Measurements from ENCODE around the gene DCHS1.

DCHS1 gene

DNA sequence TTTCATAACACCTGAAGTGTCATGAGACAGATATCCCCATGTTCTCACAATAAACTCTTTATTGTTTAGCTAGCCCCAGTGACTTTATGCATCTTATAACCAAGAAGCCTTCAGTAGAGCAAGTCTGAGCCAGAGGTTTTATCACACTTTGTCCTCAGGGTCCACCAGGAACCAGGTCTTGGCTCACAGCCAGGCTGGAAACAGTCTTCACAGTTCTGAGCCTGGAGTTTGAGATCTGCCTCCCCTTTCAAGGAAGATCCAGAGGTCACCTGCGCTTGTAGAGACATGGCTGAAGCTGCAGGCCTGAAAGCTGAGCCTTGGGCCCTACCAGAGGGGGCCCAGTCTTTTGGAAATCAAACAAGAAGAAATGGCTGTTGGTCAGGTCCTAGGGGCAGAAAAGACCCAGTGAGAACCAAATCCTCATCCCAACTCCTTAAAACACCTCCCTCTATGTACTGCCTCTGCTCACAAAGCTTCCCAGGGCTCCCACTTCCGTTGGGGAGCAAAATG is 55.7 kb downstream of the DCHS1 start:
- no peak overlapping the region for H3K4me3 Mint-ChIP-seq
- peaks cover 14% of the 10 kb centered on the region for H3K4me1 Mint-ChIP-seq
- no peak overlapping the region for H3K27ac Mint-ChIP-seq
- no peaks in the 10 kb centered on the region for H3K9me3 Mint-ChIP-seq
- no peaks in the 10 kb centered on the region for H3K27me3 Mint-ChIP-seq
- DNase-seq (no peak), ATAC-seq (no peak)
- peaks cover 39% of the 10 kb centered on the region for H3K36me3 Mint-ChIP-seq (ENCODE audit: low read depth)

- Mint-ChIP-seq H3K27ac (peak overlapping the region; percentile 48), H3K4me3 (no peak overlapping the region), H3K4me1 (peaks cover 17% of the 10 kb centered on the region), H3K9me3 (no peaks in the 10 kb centered on the region), H3K27me3 (no peaks in the 10 kb centered on the region), H3K36me3 (ENCODE audit: low read depth) (peaks cover 43% of the 10 kb centered on the region)
- DNase-seq (no peak), ATAC-seq (no peak)
These were observed 56.2 kb downstream of the DCHS1 start for GRCh38 chr11:6599449-6599848.

DNA sequence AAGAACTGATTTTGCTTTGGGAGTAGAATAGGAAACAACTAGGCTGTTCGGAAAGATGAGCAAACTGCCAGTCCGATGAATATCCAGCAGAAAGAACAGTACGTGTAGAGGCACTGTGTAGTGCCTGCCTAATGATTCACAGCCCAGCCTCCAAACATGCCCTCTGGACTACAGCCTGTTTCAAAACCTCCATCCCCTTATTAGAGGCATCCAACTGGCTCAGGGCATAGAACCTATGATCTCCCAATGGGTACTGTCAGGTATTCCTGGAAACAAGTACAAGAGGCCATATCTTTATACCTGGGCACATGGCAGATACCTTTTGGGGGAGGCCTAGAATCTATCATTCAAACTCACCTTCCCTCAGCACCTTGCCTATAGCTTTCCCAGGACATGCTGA is 57.1 kb downstream of the DCHS1 start:
- Mint-ChIP-seq H3K4me3 (no peak overlapping the region), H3K27ac (no peak overlapping the region), H3K27me3 (no peaks in the 10 kb centered on the region), H3K36me3 (ENCODE audit: low read depth) (peaks cover 51% of the 10 kb centered on the region), H3K9me3 (no peaks in the 10 kb centered on the region), H3K4me1 (peaks cover 21% of the 10 kb centered on the region)
- DNase-seq (no peak), ATAC-seq (no peak)

GRCh38 chr11:6596239-6596877 is 59.3 kb downstream of the DCHS1 start:
- no peak for DNase-seq
- Mint-ChIP-seq H3K27me3 (no peaks in the 10 kb centered on the region), H3K27ac (no peak overlapping the region), H3K4me3 (no peak overlapping the region), H3K4me1 (peaks cover 13% of the 10 kb centered on the region), H3K9me3 (no peaks in the 10 kb centered on the region), H3K36me3 (ENCODE audit: low read depth) (peaks cover 61% of the 10 kb centered on the region)
- no peak for ATAC-seq

DNA sequence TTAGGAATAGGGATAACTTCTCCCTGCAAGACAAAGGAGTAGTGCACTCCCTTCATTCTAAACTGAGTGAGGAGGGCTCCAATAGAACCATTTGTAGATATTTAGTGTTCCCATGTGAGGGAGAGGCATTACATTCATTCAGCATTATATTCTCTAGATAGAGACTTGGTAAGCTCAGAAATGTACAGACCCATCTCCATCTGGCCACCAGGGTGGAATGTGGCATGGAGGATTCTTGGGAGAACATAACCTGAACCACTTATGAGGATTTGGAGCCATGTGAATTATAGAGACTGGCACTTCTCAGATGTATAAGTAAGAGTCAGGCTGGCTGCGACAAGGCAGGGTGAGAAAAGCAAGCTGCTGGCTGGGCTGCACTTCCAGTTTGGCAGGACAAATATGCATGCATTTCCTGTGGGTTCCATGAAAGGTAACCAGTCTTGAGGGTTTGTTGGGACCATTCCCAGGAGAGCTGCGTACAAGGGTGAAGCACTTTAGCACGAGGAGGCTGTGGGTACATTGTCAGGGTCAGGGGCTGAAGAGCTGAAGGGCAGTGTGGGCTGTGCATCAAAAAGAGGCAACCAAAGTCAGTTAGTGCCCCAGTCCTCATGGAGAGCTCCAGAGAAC is 61.4 kb downstream of the DCHS1 start:
- no peak overlapping the region for H3K27ac Mint-ChIP-seq
- peaks cover 11% of the 10 kb centered on the region for H3K4me1 Mint-ChIP-seq
- peaks cover 60% of the 10 kb centered on the region for H3K36me3 Mint-ChIP-seq (ENCODE audit: low read depth)

GRCh38 chr11:6588018-6588417 is 67.6 kb downstream of the DCHS1 start:
- DNase-seq (no peak), ATAC-seq (no peak)
- no peaks in the 10 kb centered on the region for H3K4me1 Mint-ChIP-seq
- peaks cover 21% of the 10 kb centered on the region for H3K9me3 Mint-ChIP-seq
- no peak overlapping the region for H3K27ac Mint-ChIP-seq
- no peaks in the 10 kb centered on the region for H3K27me3 Mint-ChIP-seq
- peaks cover 45% of the 10 kb centered on the region for H3K36me3 Mint-ChIP-seq (ENCODE audit: low read depth)
- no peak overlapping the region for H3K4me3 Mint-ChIP-seq

More for the DNA sequence above, 61.4 kb downstream of the DCHS1 start:
- H3K4me3 Mint-ChIP-seq, result no peak overlapping the region
- DNase-seq (no peak), ATAC-seq (no peak)
- no peaks in the 10 kb centered on the region for H3K9me3 Mint-ChIP-seq
- H3K27me3 Mint-ChIP-seq, result no peaks in the 10 kb centered on the region

DNA sequence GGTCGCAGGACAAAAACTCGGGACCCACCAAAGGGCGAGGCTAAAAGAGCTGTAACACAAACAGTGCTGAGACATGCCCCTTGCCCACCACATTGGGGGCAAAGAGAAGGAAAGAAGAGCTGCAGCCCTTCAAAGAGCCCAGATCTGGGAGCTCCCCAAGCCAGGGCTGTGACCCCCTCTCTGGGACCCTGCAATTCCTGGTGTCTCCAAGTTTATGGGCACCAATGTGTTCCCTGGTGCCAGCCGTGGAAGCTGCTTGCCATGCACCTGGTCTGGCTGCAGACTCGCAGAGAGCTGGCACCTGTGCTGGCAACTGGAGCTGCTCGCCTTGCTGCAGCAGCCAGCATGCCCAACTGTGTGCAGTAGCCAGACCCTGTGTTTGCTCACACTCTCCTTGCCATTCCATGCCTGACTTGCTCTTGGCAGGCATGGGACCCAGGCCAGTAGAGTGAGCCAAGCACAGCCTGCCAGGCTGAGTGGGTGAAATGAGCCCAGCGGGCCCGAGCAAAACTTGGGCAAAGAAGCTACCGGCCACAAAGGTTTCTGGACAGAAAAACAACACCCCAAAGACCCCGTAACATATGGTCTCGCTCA is 68.2 kb downstream of the DCHS1 start:
- no peak for ATAC-seq
- no peak overlapping the region for H3K4me3 Mint-ChIP-seq
- no peak for DNase-seq
- no peaks in the 10 kb centered on the region for H3K4me1 Mint-ChIP-seq
- no peaks in the 10 kb centered on the region for H3K27me3 Mint-ChIP-seq
- peaks cover 27% of the 10 kb centered on the region for H3K9me3 Mint-ChIP-seq
- H3K36me3 Mint-ChIP-seq (ENCODE audit: low read depth), result peaks cover 47% of the 10 kb centered on the region
- no peak overlapping the region for H3K27ac Mint-ChIP-seq

- H3K4me1 Mint-ChIP-seq, result no peaks in the 10 kb centered on the region
- no peak overlapping the region for H3K27ac Mint-ChIP-seq
- no peaks in the 10 kb centered on the region for H3K27me3 Mint-ChIP-seq
- H3K36me3 Mint-ChIP-seq (ENCODE audit: low read depth), result peaks cover 48% of the 10 kb centered on the region
- DNase-seq, result no peak
- H3K4me3 Mint-ChIP-seq, result no peak overlapping the region
- peak; percentile 20 for ATAC-seq
- H3K9me3 Mint-ChIP-seq, result peaks cover 27% of the 10 kb centered on the region
These were observed 68.9 kb downstream of the DCHS1 start for GRCh38 chr11:6586434-6587359.

GRCh38 chr11:6584528-6584927 is 71.1 kb downstream of the DCHS1 start:
- Mint-ChIP-seq H3K27ac (no peak overlapping the region), H3K4me3 (no peak overlapping the region), H3K36me3 (ENCODE audit: low read depth) (peaks cover 49% of the 10 kb centered on the region), H3K4me1 (no peaks in the 10 kb centered on the region), H3K9me3 (peaks cover 27% of the 10 kb centered on the region), H3K27me3 (no peaks in the 10 kb centered on the region)
- no peak for DNase-seq
- ATAC-seq, result no peak

DNA sequence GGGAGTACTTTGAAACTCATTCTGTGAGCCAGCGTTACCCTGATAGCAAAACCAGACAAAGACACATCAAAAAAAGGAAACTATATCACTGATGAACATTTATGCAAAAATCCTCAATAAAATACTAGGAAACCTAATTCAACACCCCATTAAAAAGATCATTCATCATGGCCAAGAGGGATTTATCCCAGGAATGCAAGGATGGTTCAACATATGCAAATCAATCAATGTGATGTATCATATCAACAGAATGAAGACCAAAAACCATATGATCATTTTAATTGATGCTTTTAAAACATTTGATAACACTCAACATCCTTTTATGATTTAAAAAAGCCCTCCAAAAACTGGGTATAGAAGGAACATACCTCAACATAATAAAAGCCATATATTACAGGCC is 72.0 kb downstream of the DCHS1 start:
- Mint-ChIP-seq H3K4me1 (no peaks in the 10 kb centered on the region), H3K27me3 (no peaks in the 10 kb centered on the region), H3K4me3 (no peak overlapping the region), H3K27ac (no peak overlapping the region), H3K36me3 (ENCODE audit: low read depth) (peaks cover 49% of the 10 kb centered on the region), H3K9me3 (peaks cover 27% of the 10 kb centered on the region)
- DNase-seq (no peak), ATAC-seq (no peak)

- Mint-ChIP-seq H3K27ac (no peak overlapping the region), H3K27me3 (no peaks in the 10 kb centered on the region), H3K36me3 (ENCODE audit: low read depth) (peaks cover 37% of the 10 kb centered on the region), H3K4me3 (no peak overlapping the region), H3K4me1 (no peaks in the 10 kb centered on the region), H3K9me3 (peaks cover 22% of the 10 kb centered on the region)
- ATAC-seq (no peak), DNase-seq (no peak)
These were observed 75.9 kb downstream of the DCHS1 start for GRCh38 chr11:6579681-6580080.

DNA sequence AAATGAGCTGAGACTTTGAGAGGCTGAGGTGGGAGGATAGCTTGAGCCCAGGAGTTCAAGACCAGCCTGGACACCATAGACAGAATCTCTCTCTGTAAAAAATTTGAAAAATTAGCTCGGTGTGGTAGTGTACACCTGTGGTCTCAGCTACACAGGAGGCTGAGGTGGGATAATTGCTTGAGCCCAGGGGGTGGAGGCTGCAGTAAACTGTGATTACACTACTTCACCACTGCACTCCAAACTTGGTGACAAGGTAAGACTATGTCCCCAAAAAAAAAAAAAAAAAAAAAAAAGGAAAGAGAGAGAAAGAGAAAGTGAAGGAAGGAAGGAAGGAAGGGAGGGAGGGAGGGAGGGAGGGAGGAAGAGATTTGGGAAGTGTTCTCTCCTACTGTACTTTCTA is 77.5 kb downstream of the DCHS1 start:
- no peak overlapping the region for H3K27ac Mint-ChIP-seq
- DNase-seq, result no peak
- no peaks in the 10 kb centered on the region for H3K27me3 Mint-ChIP-seq
- no peaks in the 10 kb centered on the region for H3K4me1 Mint-ChIP-seq
- ATAC-seq, result no peak
- H3K36me3 Mint-ChIP-seq (ENCODE audit: low read depth), result peaks cover 21% of the 10 kb centered on the region
- H3K9me3 Mint-ChIP-seq, result peaks cover 7% of the 10 kb centered on the region
- H3K4me3 Mint-ChIP-seq, result no peak overlapping the region

DNA sequence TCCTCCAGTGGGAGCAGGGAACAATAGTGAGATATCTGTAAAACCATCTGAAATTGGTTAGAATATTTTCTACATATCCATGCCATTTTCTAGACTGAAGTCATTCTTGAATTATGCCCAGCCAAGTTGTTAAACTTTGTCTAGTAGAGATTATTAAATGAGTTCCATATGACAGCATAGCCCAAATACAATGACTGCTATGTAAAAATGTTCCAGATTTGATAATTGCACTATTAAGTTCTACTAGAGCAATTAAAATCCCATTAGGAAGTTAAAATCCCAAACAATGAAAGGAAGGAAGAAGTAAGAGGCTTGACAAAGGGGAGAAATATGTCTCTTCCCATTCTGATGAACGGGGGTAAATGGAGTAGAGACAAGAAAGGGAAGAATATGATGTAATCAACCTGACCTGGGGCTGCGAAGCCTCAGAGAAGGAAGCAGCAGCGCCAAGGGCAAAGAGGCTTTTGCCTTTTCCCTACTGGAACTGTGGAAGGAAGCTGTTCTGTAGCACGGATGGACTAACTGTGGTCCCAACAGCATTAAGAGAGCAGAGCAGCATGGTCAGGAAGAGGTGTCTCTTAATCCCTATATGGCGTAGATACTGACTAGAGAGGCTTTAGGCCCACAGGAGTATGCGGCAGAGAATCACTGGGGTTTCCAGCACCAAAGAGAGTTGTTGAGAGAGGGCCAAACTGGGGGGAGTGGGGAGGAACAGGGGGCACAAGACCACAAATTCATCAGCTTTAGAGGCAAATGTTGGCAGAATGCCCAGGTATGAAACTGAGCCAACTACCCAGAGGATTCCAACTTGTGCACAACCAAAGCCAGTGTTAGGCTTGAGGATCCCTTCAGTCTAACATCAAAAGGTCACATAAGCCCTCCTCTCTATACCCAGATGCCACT is 78.9 kb downstream of the DCHS1 start:
- no peak overlapping the region for H3K4me3 Mint-ChIP-seq
- no peaks in the 10 kb centered on the region for H3K27me3 Mint-ChIP-seq

More for the DNA sequence above, 78.9 kb downstream of the DCHS1 start:
- Mint-ChIP-seq H3K4me1 (no peaks in the 10 kb centered on the region), H3K36me3 (ENCODE audit: low read depth) (peaks cover 19% of the 10 kb centered on the region), H3K9me3 (no peaks in the 10 kb centered on the region), H3K27ac (no peak overlapping the region)
- DNase-seq, result no peak
- ATAC-seq, result no peak

Data from activated naive CD8-positive, alpha-beta T cell treated with anti-CD3 and anti-CD28 coated beads, Interleukin-2, amount 50 U/mL, for 24 hours (primary cell).